Smooth muscle cell of bladder (primary cell): ENCODE results near the gene FREM3. TPM values are rescaled to one million over a fixed set of nuclear protein-coding genes. Genes with fewer than 3 reads are reported as not detected.

Experiments
- total RNA-seq: library from RNA; depleted of rRNA; stranded (reverse); fragments of >200 nt; gene quantifications from 2 replicates; pipeline ENCODE4 v1.2.3, GENCODE V29; 2014

Gene FREM3
- total RNA-seq = under 0.01 TPM in 1 of 2 replicates, not detected in the other

DNA sequence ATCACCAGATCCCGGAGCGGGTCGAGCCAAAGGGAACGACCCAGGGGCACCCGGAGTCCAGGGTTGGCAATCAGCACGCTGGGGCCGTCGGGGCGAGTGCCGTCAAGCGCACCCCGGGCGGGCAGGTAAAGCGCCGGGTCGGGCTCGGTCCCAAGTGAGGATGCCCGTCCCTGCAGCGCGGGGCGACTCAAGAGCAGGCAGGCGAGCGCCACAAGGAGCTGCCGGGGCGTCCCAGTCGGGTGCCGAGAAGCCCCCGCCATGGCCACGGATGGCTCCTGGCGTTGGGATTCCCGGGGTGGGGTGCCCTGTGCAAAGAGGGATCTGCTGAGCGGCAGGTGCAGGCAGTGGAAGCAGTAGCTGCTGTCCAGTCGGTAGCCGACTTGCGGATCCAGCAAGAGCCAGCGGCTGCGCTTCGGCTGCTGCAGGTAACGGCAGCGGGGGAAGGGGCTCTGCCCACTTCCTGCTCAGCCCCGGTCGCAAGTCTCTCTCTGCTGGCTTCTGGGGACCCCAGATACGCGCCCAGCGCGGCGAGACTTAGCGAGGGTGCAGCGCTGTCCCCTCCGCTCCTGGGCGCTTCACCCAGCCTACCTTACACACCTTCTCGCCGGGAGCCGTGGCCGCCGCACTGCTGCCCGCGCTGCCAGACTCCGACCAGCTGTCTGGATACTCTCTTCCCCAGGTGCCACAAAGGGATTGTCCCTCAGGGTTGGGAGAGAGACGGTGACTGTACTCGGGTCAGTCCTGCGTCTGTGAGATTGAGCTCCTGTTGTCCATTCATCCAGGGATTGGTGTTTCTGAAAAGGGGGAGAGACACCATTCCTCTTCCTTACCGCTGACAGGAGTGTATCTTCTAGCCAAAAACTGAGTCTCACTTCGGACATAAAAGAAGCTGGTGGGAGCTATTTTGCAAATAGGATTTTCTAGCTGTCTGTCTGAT, at the start of gene FREM3:
Gene FREM3 (minus strand): TSS at position 260 of the 937 bp plus-strand sequence. CDS start 0 bp downstream, at position 260.

Other genes with a start within 250 kb of the FREM3 start
- 32.6 and 42.2 TPM in 2 replicates for gene SMARCA5, start 187.0 kb downstream of the FREM3 start, total RNA-seq
- gene GYPE, start 204.9 kb upstream of the FREM3 start, total RNA-seq = 0.74 and 1.3 TPM in 2 replicates